ENCODE data around the gene OPRM1. TPM values are rescaled to one million over a fixed set of nuclear protein-coding genes. Genes with fewer than 3 reads are reported as not detected.
A peak's percentile ranks its signal among the peaks of the same experiment; 100 is the strongest.

OPRM1 gene
- total RNA-seq, 1 donor from 2014 or later, result not detected

- no peak for DNase-seq (ENCODE audit: low read depth)
- no peak for TF ChIP-seq CTCF (conservative IDR thresholded peaks at IDR 0.05; ENCODE audit: low read depth, low read length)
Observed at GRCh38 chr6:154157706-154158105, 118.7 kb downstream of the OPRM1 start.

GRCh38 chr6:154159126-154159525 lies 120.1 kb downstream of the OPRM1 start:
- no peak overlapping the region for H3K4me3 ChIP-seq (ENCODE audit: low read depth, low read length)
- no peak for DNase-seq (ENCODE audit: low read depth)
- TF ChIP-seq CTCF (conservative IDR thresholded peaks at IDR 0.05; ENCODE audit: low read depth, low read length), result no peak

More at GRCh38 chr6:154157706-154158105, 118.7 kb downstream of the OPRM1 start:
- no peak overlapping the region for H3K4me3 ChIP-seq (ENCODE audit: low read depth, low read length)

DNA sequence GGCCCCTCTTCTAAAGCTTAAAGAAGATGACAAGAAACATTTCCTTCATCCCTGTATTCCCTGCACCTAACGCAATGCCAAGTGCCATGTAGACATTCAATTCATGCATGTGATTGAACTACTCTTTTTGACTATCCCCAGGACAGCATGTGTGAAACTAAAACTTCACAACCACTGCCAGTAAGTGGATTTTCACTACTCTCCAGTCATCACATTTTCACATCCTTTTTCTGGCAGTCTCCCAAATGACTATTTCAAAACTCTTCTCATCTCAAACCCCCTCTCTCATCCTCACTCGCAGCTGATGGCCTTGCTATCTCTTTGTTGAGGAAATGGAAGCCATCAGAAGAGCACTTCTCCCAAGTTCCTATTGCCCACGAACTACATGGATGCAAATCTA lies 122.6 kb downstream of the OPRM1 start:
- H3K4me3 ChIP-seq (ENCODE audit: low read depth, low read length), result no peak overlapping the region
- TF ChIP-seq CTCF (conservative IDR thresholded peaks at IDR 0.05; ENCODE audit: low read depth, low read length), result no peak
- no peak for DNase-seq (ENCODE audit: low read depth)

DNA sequence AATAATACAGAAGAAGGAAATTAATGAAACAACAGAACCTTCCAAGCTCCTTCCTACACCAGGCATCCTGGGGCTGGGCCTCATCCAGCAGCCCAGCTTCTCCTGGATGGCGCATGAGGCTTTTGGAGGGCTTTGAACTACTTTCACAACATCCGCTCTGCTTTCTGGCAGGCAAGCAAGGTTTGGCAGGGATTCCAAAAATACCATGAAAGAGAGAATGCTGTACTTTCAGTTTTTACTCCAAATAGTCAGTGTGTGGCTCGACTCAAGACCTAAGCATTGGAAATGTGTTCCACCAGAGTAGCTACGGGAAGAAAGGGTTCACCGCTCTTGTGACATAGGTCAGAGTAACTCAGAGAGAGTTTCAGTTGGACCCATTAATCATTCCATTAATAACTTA lies 125.4 kb downstream of the OPRM1 start:
- TF ChIP-seq CTCF (conservative IDR thresholded peaks at IDR 0.05; ENCODE audit: low read depth, low read length), result no peak
- DNase-seq (ENCODE audit: low read depth), result peak; percentile 89
- no peak overlapping the region for H3K4me3 ChIP-seq (ENCODE audit: low read depth, low read length)

DNA sequence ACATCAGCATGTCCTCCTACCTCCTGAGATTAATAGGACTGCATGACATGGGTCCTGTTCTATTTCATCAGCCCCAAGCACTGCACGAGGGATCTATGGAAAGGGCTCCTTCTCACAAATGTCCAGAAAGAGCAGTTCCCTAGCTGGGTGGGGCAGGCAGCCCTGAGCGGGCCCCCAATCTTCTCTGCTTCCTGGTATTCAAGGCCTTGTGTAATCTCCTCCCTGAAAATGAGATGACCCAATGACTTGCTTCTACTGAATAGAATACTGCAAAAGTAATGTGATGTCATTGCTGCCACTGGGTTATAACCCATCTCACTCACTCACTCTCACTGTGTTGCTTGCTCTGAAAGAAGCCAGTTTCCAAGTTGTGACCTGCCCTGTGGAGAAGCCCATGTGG lies 126.4 kb downstream of the OPRM1 start:
- no peak for TF ChIP-seq CTCF (conservative IDR thresholded peaks at IDR 0.05; ENCODE audit: low read depth, low read length)
- H3K4me3 ChIP-seq (ENCODE audit: low read depth, low read length), result no peak overlapping the region
- no peak for DNase-seq (ENCODE audit: low read depth)

- H3K4me3 ChIP-seq (ENCODE audit: low read depth, low read length), result no peak overlapping the region
- no peak for DNase-seq (ENCODE audit: low read depth)
- TF ChIP-seq CTCF (conservative IDR thresholded peaks at IDR 0.05; ENCODE audit: low read depth, low read length), result no peak
Observed at GRCh38 chr6:154166140-154166539, 127.1 kb downstream of the OPRM1 start.

DNA sequence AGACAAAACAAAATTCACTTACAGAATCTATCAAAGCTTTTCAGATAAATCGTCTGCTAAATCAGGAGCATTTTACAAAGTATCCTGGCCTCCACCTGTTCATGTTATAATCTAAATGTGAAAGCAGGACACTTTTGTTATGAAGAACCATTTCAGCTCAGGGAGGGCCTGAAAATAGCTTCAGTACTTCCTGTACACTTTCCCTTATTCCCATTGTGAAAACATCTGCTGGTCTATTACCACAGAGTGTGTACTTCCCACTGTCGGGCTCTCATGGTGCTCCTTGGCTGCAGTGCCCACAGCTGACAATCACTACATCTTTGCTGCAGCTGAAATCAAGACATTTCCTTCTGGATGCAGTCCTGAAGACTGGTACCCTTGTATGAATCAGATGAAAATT lies 128.1 kb downstream of the OPRM1 start:
- TF ChIP-seq CTCF (conservative IDR thresholded peaks at IDR 0.05; ENCODE audit: low read depth, low read length), result no peak
- no peak for DNase-seq (ENCODE audit: low read depth)
- no peak overlapping the region for H3K4me3 ChIP-seq (ENCODE audit: low read depth, low read length)

Data from epithelial cell of proximal tubule (primary cell).